Measurements from ENCODE around the gene PALLD.
A peak's percentile ranks its signal among the peaks of the same experiment; 100 is the strongest.
"Not testable (repeated sequence)": the region's sequence is repeated elsewhere in the genome, so short reads cannot be mapped to it uniquely, and the experiment has no call there.

PALLD gene

GRCh38 chr4:168496834-168497233 lies at the start of gene PALLD:
TSS of gene PALLD (plus strand) at chr4:168497052.
- no peak for DNase-seq (ENCODE audit: low spot score)

DNA sequence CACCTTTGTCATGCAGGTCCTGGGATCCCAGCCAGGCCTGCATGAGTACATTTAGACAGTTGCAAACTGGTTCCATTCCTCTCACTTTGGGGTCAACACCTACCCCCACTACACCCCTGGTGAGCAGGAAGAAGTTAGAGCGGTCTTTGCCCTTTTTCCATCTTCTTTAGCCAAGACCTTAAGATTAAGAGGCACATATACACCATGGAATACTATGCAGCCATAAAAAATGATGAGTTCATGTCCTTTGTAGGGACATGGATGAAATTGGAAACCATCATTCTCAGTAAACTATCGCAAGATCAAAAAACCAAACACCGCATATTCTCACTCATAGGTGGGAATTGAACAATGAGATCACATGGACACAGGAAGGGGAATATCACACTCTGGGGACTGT lies 47.8 kb upstream of the PALLD start:
- DNase-seq (ENCODE audit: low spot score) = not testable (repeated sequence)

DNA sequence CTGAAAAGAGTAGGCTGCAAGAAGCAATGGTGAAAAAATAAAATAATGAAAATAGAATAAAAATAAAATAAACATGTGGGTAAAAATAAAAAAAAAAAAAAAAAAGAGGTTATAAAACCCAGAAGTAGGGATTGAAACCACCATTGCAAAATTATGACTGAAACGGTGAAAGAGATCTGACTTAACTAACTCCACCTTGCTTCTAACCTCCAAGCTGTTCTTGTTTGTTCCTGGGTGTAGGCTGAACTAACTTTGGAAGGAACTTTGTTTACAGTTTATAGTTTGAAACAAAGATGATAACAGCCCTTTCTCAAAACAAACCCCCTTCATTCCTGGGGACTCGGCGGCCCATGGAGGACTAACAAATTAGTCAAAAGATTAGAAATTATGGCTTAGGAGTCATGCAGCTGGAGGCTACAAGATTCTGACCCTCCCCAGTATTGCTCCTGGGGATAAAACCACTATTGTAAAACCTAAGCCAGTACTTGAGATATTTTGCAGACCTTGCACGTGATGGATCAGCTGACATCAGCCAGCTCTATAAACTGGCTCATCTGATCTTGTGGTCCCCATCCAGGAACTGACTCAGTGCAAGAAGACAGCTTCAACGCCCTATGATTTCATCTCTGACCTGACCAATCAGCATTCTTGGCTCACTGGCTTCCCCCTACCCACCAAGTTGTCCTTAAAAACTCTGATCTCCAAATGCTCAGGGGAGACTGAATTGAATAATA lies 47.0 kb upstream of the PALLD start:
- DNase-seq (ENCODE audit: low spot score) = no peak

DNA sequence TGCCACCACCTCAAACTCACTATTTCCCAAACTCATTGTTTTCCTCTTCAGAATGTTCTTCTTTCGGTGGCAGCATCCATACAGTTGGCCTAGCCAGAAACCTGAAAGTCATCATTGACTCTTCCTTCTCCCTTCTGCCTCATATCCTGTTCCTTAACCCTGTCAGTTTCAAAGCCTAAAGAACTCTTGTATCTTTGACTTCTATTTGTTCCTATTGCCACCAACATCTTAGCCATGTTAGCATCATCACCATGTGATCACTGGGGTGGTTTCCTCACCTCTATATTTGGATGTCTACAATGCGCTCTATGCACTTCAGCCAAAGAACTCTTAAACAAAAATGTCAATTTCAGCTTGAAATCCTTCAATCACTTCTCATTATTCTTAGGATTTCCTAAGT lies 45.5 kb upstream of the PALLD start:
- DNase-seq (ENCODE audit: low spot score) = no peak

DNA sequence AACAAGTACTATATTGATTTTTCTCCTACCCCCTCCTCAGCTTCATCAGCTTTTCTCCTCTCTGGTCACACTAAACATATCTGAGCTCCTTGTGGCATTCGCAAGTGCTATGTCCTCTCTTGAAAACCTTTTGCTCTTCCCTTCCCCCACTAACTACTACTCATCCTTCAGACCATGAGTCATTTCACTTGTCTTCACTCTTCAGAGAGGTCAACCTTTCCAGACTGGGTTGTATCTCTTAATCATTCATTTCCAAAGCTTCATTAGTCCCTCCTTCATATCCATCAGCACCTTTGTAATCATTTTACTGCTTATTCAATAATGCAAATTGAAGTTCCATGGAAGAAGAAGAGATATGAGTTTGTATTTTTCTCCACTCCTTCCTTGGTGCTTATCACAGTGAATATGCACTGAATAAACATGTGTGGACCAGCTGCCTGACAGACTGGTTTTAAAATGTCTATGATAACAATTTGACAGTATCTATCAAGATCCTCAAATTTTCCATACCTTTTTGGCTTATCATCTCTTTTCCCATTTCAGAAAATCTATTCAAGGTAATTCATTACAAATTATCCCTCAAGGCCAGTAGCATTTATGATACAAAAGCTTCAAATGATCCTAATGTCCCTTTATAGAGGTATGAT lies 45.0 kb upstream of the PALLD start:
- no peak for DNase-seq (ENCODE audit: low spot score)

DNA sequence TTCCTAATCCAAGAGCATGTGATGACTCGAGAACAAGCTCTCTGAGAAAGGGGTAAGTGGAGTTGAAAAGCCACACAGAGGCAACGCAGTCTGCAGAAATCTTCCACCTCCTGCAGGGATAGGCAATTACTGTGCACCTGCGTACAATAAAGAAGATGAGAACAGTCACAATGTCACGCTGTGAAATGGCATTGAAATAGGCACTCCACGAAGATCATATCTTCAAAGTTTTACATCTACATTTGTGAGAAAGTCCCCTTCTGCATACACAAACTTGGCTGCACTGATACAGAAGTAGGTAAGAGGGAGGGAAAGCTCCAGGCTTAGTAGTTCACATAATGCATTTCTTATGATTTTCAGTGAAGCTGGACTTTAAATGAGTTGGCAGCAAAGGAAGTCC lies 43.7 kb upstream of the PALLD start:
- no peak for DNase-seq (ENCODE audit: low spot score)

DNA sequence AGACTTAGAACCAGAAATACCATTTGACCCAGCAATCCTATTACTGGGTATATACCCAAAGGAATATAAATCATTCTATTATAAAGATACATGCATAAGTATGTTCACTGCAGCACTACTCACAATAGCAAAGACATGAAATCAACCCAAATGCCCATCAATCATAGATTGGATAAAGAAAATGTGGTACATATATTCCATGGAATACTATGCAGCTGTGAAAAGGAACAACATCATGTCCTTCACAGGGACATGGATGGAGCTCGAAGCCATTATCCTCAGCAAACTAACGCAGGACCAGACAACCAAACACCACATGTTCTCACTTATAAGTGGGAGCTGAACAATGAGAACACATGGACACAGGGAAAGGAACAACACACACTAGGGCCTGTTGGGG lies 38.6 kb upstream of the PALLD start:
- not testable (repeated sequence) for DNase-seq (ENCODE audit: low spot score)

- no peak for DNase-seq (ENCODE audit: low spot score)
Observed at GRCh38 chr4:168461821-168462220, 35.0 kb upstream of the PALLD start.

GRCh38 chr4:168472920-168473319 lies 23.9 kb upstream of the PALLD start:
- DNase-seq (ENCODE audit: low spot score) = no peak

DNA sequence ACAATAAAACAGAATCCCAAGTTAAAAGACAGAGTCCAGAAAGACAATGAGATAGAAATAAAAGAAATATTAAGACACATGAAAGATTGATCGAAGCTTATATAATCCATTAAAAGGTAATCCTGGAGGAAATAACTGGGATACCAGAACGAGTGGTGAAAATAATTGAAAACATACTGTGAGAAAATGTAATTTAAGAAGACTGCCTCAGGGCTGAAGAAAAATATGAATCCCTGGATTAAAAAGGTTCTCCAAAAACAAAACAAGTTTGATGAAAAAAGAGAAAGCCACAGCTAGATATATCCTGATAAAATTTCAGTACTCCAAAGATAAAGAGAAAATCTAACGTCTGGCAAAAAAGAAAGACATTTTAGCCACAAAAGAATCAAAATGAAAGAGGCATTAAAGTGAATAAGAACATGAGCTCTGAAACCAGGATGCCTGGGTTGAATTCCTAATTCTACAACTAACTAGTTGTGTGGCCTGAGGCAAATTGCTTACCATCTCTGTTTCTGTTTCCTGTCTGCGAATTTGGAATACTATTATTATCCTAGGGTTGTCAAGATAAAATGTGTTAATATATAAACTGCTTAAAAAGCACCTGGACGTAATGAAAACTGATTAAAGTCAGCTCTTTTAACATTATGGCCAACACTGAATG lies 22.1 kb upstream of the PALLD start:
- no peak for DNase-seq (ENCODE audit: low spot score)

- DNase-seq (ENCODE audit: low spot score) = no peak
Observed at GRCh38 chr4:168475745-168476144, 21.1 kb upstream of the PALLD start.

DNA sequence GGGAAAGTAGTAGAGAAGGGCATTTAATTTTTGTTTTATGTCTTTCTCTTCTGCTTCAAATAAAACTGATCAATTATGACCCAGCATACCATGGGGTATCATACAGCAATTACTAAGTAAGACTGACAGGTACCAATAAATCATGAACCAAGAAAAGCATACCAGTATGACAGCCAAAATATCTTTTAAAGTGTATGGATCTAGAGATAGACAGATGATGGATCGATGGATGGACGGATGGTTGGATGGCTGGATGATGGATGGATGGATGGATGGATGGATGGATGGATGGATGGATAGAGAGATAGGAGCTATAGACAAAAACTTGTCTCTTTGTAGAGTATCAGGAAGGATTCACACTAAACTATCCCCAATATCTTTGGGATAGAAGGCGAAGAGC lies 18.0 kb upstream of the PALLD start:
- no peak for DNase-seq (ENCODE audit: low spot score)

DNA sequence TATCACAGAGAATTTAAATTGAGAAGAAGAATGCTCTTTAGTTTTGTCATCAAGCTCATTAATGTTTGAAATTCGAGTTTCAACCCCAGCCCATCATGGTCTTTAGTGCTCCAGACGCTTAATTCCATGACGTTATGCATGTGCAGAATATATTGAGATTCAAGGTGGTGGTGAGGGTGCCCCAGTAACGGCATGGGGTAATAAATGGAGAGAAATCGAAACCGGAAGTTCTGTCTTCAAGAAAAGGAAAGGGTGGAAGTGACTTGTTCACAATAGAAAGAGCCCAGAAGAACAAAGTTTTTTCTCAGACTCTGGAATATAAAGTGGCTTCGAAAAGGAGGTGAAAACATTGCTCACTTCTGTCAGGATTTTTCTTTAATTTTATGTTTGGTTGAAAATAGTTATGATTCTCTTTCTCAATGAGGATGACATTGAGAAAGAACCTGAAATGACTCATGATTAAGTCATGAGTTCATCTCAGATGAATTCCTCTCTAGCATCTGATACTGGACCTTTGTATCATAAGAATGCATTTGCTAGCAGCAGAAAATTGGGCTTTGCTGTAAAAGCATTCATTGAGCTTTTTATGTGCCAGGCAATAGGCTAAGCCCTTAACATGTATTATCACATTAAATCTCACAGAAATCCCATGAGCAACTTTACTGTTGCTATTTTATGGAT lies 15.8 kb upstream of the PALLD start:
- DNase-seq (ENCODE audit: low spot score) = peak; percentile 60

GRCh38 chr4:168483811-168484210 lies 13.0 kb upstream of the PALLD start:
- no peak for DNase-seq (ENCODE audit: low spot score)

DNA sequence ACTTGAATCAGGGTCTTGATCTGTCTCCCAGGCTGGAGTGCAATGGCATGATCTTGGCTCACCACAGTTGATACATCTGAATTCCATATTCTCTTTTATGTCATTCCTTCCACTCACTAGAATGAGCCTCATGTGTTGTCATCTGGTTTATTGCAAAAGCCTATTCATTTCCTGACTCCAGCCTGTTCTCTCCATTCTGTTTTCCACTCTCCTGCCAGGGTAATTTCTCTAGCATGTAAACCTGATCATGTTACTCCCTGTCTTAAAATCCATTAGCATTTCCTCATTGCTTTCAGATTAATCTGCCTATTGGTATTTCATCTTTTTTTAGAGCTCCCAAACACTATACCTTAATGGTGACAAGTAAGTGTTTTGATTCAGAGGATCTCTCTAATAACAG lies 12.2 kb upstream of the PALLD start:
- DNase-seq (ENCODE audit: low spot score) = no peak

- DNase-seq (ENCODE audit: low spot score) = no peak
Observed at GRCh38 chr4:168485156-168485910, 11.5 kb upstream of the PALLD start.

- DNase-seq (ENCODE audit: low spot score) = no peak
Observed at GRCh38 chr4:168486912-168487281, 10.0 kb upstream of the PALLD start.

GRCh38 chr4:168487282-168488035 lies 9.4 kb upstream of the PALLD start:
- no peak for DNase-seq (ENCODE audit: low spot score)

GRCh38 chr4:168488869-168489274 lies 8.0 kb upstream of the PALLD start:
- DNase-seq (ENCODE audit: low spot score) = no peak

- no peak for DNase-seq (ENCODE audit: low spot score)
Observed at GRCh38 chr4:168489616-168490015, 7.2 kb upstream of the PALLD start.

DNA sequence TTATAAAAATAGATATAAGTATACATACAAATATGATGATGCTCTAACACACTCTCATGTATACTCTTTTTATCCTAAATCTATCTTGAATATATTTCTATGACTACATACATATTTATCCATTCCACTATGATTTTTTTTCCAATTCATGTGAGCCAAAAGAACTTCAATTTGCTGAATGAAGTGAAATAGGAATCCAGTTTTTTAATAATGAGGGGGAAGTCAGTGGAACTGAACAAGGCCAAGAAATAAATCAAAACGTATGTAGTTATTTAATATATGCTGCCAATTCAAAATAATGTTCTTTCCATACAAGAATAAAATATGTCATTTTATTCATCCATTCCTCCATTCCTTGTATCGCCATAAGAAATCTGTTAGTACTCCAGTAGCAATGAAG lies 6.1 kb upstream of the PALLD start:
- DNase-seq (ENCODE audit: low spot score) = no peak

Measured in globus pallidus (tissue), 1 donor.